Measurements from ENCODE around the gene ARID1B.

The ARID1B gene

DNA sequence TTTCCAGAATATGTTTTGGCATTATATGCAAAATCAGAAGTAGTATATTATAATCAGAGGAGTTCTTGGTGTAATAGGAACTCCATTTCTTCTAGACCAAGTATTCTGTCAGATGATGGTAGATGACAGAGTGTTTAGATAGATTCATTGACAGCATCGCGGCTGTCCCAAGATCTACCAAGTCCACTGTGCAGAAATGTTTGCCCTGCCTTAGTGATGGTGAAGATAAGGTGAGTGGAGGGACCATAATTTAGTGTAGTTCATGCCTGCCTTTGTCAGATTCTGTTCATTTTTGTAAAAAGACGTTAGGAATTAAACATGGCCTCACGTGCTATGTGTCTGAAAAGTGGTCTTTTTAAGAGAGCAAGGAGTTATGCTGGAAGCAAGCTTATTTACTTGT is 270.1 kb downstream of the ARID1B start:
- DNase-seq (ENCODE audit: low read depth in 2 of 2) = no peak

DNA sequence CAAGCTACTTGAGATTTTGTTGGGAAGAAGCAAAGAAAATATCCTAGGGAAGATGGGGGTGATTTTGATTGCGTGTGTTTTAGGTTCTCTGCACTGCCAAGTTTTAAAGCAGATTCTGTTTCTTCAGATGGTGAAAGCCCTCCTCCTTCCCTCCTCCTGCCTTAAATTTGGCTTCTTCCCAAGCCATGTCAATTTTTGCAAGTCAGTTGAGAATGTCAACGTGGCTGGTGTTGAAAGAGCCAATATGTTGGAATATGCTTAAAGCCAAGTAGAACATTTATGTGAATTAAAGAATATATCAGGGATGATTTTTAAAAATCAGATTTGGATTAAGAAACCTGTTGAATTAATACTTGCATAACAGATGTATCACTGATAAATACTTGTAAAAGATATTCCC is 270.8 kb downstream of the ARID1B start:
- no peak for DNase-seq (ENCODE audit: low read depth in 2 of 2)

- no peak for DNase-seq (ENCODE audit: low read depth in 2 of 2)
Measured at GRCh38 chr6:157049133-157049532, 272.0 kb downstream of the ARID1B start.

GRCh38 chr6:157050537-157051265 is 273.5 kb downstream of the ARID1B start:
- no peak for DNase-seq (ENCODE audit: low read depth in 2 of 2)

DNA sequence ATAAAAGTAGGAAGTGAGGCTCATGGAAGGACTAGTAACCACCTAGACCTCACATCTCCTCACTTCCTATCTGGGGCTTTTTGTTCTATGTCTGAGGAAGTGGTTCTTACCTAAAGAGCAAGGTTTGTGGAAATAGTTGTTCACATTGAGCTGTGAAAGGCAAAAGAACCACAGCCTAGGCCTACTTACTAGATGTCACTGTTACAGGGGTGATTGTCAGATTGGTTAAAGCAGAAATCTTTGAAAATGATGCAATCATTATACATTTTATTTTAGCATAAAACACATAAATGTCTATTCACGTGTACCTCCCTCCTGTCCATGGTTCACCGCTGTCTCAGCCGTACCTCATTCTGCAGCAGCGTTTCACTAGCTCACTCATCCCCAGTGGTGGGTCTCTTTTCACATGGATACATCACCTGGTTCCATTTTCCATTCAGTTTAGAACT is 277.4 kb downstream of the ARID1B start:
- peak; percentile 8 to 10 for DNase-seq (ENCODE audit: low read depth in 2 of 2)

- DNase-seq (ENCODE audit: low read depth in 2 of 2) = no peak
Measured at GRCh38 chr6:157055863-157056262, 278.7 kb downstream of the ARID1B start.

DNA sequence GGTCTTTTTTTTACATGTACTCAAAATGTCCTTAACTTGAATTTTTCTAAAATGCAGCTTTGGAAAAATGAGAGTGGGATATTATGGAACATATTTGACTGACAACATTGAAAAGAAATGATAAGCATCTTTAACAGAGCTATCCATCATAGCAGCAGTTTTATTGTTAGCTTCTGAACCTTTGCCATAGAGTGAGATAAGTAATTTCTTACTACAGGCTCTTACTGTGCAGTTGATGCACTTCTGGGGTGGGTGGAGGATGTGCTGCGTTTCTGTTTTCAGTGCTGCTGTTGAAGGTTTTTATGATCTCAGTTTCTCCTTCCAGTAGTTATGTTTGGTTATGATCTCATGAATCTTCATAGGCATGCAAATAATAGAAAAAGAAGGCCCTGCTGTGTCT is 279.1 kb downstream of the ARID1B start:
- no peak for DNase-seq (ENCODE audit: low read depth in 2 of 2)

- DNase-seq (ENCODE audit: low read depth in 2 of 2) = no peak
Measured at GRCh38 chr6:157058574-157058973, 281.4 kb downstream of the ARID1B start.

GRCh38 chr6:157059781-157060180 is 282.6 kb downstream of the ARID1B start:
- no peak for DNase-seq (ENCODE audit: low read depth in 2 of 2)

- DNase-seq (ENCODE audit: low read depth in 2 of 2) = no peak
Measured at GRCh38 chr6:157060440-157060952, 283.3 kb downstream of the ARID1B start.

- no peak for DNase-seq (ENCODE audit: low read depth in 2 of 2)
Measured at GRCh38 chr6:157061770-157062594, 284.8 kb downstream of the ARID1B start.

DNA sequence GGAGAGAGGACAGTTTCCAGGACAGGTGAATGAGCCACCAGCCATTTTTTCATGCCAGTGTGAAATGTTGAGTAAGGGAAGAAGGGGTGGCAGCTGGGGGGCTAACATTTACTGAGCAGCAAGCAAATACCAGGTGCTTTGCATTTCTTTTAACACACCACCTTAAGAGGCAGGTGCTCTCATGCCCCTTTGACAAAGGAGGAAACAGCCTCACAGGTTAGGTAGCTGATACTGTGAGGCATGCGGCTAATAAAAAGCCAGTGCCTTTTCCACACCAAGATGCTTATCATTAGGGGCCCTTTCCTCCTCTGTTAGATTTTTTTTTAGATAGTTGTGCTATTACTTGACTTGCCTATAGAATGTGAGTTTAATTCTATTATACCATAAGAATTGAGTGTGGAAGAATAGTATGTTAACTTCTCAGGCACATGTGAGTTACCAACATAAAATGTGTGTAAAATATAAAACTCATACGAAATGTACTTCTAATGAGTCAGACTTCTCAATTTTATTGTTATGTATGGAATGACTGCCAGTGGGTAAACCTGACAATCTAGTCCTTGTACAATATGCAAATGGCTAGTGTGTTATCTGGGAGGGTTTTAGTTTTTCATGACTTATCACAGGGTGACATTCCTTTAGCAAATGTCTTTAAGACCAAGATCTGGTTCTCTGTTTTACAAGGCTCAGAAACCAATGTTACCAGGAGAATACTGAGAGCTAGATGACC is 286.2 kb downstream of the ARID1B start:
- no peak for DNase-seq (ENCODE audit: low read depth in 2 of 2)

DNA sequence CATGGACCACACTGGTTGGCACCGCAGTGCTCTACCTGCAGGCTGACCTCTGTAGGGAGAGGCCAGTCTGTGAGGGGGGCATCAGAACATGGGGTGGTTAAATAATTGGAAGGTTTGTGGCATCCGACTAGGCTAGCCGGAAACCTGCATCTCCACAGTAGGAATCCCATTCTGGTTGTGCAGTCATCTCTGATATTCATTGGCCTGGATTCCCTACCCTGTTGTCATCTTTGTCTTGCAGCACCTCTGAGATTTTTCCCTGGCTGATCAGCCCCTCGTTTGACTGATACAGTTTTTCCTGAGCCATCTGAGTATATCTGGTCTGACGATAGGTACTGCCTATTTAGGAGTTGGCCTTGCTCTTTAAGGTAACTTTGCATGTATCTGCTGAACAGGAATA is 286.7 kb downstream of the ARID1B start:
- DNase-seq (ENCODE audit: low read depth in 2 of 2) = no peak

GRCh38 chr6:157064502-157064901 is 287.3 kb downstream of the ARID1B start:
- DNase-seq (ENCODE audit: low read depth in 2 of 2) = no peak

- no peak for DNase-seq (ENCODE audit: low read depth in 2 of 2)
Measured at GRCh38 chr6:157065366-157065765, 288.2 kb downstream of the ARID1B start.

DNA sequence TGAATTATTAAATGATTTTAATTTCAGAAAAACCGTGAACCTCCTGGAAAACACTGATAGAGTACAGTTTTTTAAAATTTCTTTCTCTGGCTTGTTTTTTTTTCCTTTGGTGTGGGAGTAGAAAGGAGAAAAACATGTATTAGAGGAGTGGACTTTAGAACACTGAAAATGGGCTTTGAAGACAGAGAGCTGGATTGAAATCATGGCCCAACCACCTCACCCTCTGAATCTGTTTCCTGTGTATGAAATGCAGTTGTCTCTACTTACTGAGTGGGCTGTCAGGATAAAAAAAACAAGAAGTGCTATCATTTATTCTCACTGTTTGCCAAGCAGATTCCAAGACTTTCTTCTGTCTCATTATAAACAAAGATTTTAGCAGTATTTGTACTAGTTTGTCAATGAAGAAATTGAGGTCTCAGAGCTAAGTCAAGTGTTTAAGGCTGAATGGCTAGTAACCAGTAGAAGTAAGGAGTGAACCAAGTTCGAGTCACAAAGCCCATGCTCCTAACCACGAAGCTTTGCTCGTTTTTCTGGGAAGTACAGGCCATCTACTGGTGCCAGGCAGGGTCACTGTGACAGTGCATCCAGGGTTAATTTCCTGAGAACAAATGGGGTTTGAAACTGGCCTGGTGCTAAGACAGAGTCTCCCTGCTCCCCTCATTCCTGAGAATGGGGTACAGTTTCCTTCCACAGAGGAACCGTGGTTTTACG is 289.8 kb downstream of the ARID1B start:
- DNase-seq (ENCODE audit: low read depth in 2 of 2) = no peak

GRCh38 chr6:157067507-157067906 is 290.3 kb downstream of the ARID1B start:
- DNase-seq (ENCODE audit: low read depth in 2 of 2) = no peak

DNA sequence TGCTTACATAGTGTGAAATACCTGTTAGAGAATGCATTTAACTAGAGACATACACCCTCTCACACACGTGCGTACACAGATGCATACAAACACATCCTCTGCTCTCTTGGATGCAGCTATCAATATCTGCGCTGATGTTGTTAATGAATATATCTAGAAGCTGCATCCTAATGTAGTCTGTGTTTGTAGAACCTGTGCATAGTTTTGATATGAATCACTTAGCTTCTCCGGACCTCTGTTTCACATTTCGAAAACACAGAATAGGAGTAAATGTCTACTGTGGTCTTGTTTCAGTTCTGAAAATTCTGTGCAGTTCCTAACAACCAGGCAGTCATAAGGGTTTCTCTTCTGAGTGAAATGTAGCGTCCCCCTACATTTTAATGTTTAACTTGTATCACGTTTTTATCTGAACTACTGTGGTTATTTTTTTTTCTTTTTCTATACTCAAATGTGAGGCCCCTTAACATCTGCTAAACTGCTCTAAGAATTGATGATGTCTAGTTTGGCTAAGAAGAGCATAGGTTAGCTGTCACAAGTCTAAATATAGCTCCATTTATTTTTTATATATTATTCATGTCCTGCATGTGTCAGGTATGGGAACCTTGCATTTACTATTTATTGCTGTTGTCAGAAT is 291.6 kb downstream of the ARID1B start:
- DNase-seq (ENCODE audit: low read depth in 2 of 2) = no peak

GRCh38 chr6:157069585-157069984 is 292.4 kb downstream of the ARID1B start:
- no peak for DNase-seq (ENCODE audit: low read depth in 2 of 2)

- DNase-seq (ENCODE audit: low read depth in 2 of 2) = no peak
Measured at GRCh38 chr6:157070403-157071107, 293.4 kb downstream of the ARID1B start.
